HG03342 (cell line): Measurements from ENCODE around the gene FOSB.
A peak's percentile ranks its signal among the peaks of the same experiment; 100 is the strongest.

Source experiments
- ATAC-seq: cut with Tn5 transposase; IDR thresholded peaks from one replicate; pipeline ENCODE4 v1.9.1; 2021; ENCODE audit warnings: mild to moderate bottlenecking, moderate library complexity; ENCODE audit not compliant: unreplicated experiment

FOSB gene

GRCh38 chr19:45522010-45522941 is 54.5 kb downstream of the FOSB start:
- ATAC-seq = no peak

GRCh38 chr19:45523642-45524256 is 56.0 kb downstream of the FOSB start:
- peak; percentile 74 for ATAC-seq

GRCh38 chr19:45524575-45525129 is 56.9 kb downstream of the FOSB start:
- ATAC-seq = no peak
